ENCODE data around the gene RPRML. TPM values are rescaled to one million over a fixed set of nuclear protein-coding genes. Genes with fewer than 3 reads are reported as not detected.

The RPRML gene
- total and polyA plus RNA-seq, 7 experiments from 2014 or later = not detected

- POLR2A ChIA-PET = no interaction called here
Observed at GRCh38 chr17:46977750-46978488, 1.1 kb downstream of the RPRML start.

GRCh38 chr17:46977348-46977747, 1.7 kb downstream of the RPRML start:
- Histone ChIP-seq H3K9me3 (ENCODE audit: control insufficient read depth in 2 of 3, low read length in 3 of 3) (no peaks in the 10 kb centered on the region), H3K27ac (ENCODE audit: low read depth, low read length) (no peak overlapping the region), H3K4me3 (ENCODE audit: low read length) (no peak overlapping the region), H3K36me3 (ENCODE audit: control insufficient read depth in 2 of 3, insufficient read depth in 3 of 3, low read length in 3 of 3) (no peaks in the 10 kb centered on the region), H3K4me1 (ENCODE audit: control insufficient read depth in 2 of 2, insufficient read depth in 2 of 2, low read length in 2 of 2) (peaks cover 4 to 6% of the 10 kb centered on the region in 2 donors), H3K27me3 (ENCODE audit: control insufficient read depth in 2 of 2, insufficient read depth in 2 of 2, low read length in 2 of 2) (peaks cover 0 to 9% of the 10 kb centered on the region in 2 donors)
- ChIA-PET POLR2A (no interaction called here), CTCF (no interaction called here)
- Mint-ChIP-seq H3K9me3 (no peaks in the 10 kb centered on the region), H3K36me3 (peaks cover 0 to 22% (median 15%) of the 10 kb centered on the region in 5 donors), H3K27me3 (peaks cover 43 to 50% (median 44%) of the 10 kb centered on the region in 5 donors), H3K4me3 (peak overlapping the region in 8 of 10 donors; percentile 63 to 91 (median 82)), H3K27ac (no peak overlapping the region), H3K4me1 (peaks cover 8 to 22% (median 15%) of the 10 kb centered on the region in 7 donors)
- DNase-seq = no peak
- ATAC-seq = no peak
- intact Hi-C loops (cut with micrococcal nuclease) = no loop called here

More at GRCh38 chr17:46977750-46978488, 1.1 kb downstream of the RPRML start:
- H3K27me3 Mint-ChIP-seq = peaks cover 43 to 56% (median 48%) of the 10 kb centered on the region in 5 donors
- DNase-seq (no peak), ATAC-seq (no peak)
- intact Hi-C loops (cut with micrococcal nuclease) = no loop called here
- no peaks in the 10 kb centered on the region for H3K9me3 Mint-ChIP-seq
- H3K9me3 ChIP-seq (ENCODE audit: control insufficient read depth in 2 of 3, low read length in 3 of 3) = no peaks in the 10 kb centered on the region
- peak overlapping the region; percentile 69 to 91 (median 83) for H3K4me3 Mint-ChIP-seq
- H3K27ac Mint-ChIP-seq = peak overlapping the region in 2 of 9 donors; percentile 38 to 51
- no peaks in the 10 kb centered on the region for H3K36me3 ChIP-seq (ENCODE audit: control insufficient read depth in 2 of 3, insufficient read depth in 3 of 3, low read length in 3 of 3)
- H3K4me1 ChIP-seq (ENCODE audit: control insufficient read depth in 2 of 2, insufficient read depth in 2 of 2, low read length in 2 of 2) = peaks cover 4 to 6% of the 10 kb centered on the region in 2 donors
- H3K36me3 Mint-ChIP-seq = peaks cover 0 to 25% (median 15%) of the 10 kb centered on the region in 5 donors
- CTCF ChIA-PET = no interaction called here
- H3K4me1 Mint-ChIP-seq = peaks cover 8 to 22% (median 15%) of the 10 kb centered on the region in 7 donors
- peak overlapping the region; percentile 50 for H3K4me3 ChIP-seq (ENCODE audit: low read length)
- H3K27ac ChIP-seq (ENCODE audit: low read depth, low read length) = no peak overlapping the region
- H3K27me3 ChIP-seq (ENCODE audit: control insufficient read depth in 2 of 2, insufficient read depth in 2 of 2, low read length in 2 of 2) = peaks cover 0 to 9% of the 10 kb centered on the region in 2 donors

GRCh38 chr17:46976626-46977270, 2.3 kb downstream of the RPRML start:
- Histone ChIP-seq H3K27ac (ENCODE audit: low read depth, low read length) (no peak overlapping the region), H3K36me3 (ENCODE audit: control insufficient read depth in 2 of 3, insufficient read depth in 3 of 3, low read length in 3 of 3) (no peaks in the 10 kb centered on the region), H3K4me3 (ENCODE audit: low read length) (no peak overlapping the region), H3K27me3 (ENCODE audit: control insufficient read depth in 2 of 2, insufficient read depth in 2 of 2, low read length in 2 of 2) (peaks cover 0 to 9% of the 10 kb centered on the region in 2 donors), H3K4me1 (ENCODE audit: control insufficient read depth in 2 of 2, insufficient read depth in 2 of 2, low read length in 2 of 2) (peaks cover 4 to 6% of the 10 kb centered on the region in 2 donors), H3K9me3 (ENCODE audit: control insufficient read depth in 2 of 3, low read length in 3 of 3) (no peaks in the 10 kb centered on the region)
- no peaks in the 10 kb centered on the region for H3K9me3 Mint-ChIP-seq
- no peak overlapping the region for H3K4me3 Mint-ChIP-seq
- POLR2A ChIA-PET = no interaction called here
- intact Hi-C loops (cut with micrococcal nuclease) = no loop called here
- H3K27me3 Mint-ChIP-seq = peaks cover 41 to 49% (median 44%) of the 10 kb centered on the region in 5 donors
- peaks cover 0 to 22% (median 15%) of the 10 kb centered on the region in 5 donors for H3K36me3 Mint-ChIP-seq
- DNase-seq (no peak), ATAC-seq (no peak)
- CTCF ChIA-PET = no interaction called here
- H3K4me1 Mint-ChIP-seq = peaks cover 8 to 22% (median 15%) of the 10 kb centered on the region in 7 donors
- H3K27ac Mint-ChIP-seq = no peak overlapping the region

- ChIA-PET POLR2A (no interaction called here), CTCF (no interaction called here)
- intact Hi-C loops (cut with micrococcal nuclease) = no loop called here
- no peak overlapping the region for H3K4me3 ChIP-seq (ENCODE audit: low read length)
- H3K27me3 Mint-ChIP-seq = peaks cover 32 to 39% (median 34%) of the 10 kb centered on the region in 5 donors
- H3K4me3 Mint-ChIP-seq = no peak overlapping the region
- H3K9me3 Mint-ChIP-seq = no peaks in the 10 kb centered on the region
- no peaks in the 10 kb centered on the region for H3K9me3 ChIP-seq (ENCODE audit: control insufficient read depth in 2 of 3, low read length in 3 of 3)
- no peak overlapping the region for H3K27ac Mint-ChIP-seq
- ATAC-seq (no peak), DNase-seq (no peak)
- H3K36me3 ChIP-seq (ENCODE audit: control insufficient read depth in 2 of 3, insufficient read depth in 3 of 3, low read length in 3 of 3) = no peaks in the 10 kb centered on the region
- peaks cover 4 to 6% of the 10 kb centered on the region in 2 donors for H3K4me1 ChIP-seq (ENCODE audit: control insufficient read depth in 2 of 2, insufficient read depth in 2 of 2, low read length in 2 of 2)
- H3K36me3 Mint-ChIP-seq = peaks cover 0 to 22% (median 15%) of the 10 kb centered on the region in 5 donors
- H3K4me1 Mint-ChIP-seq = peaks cover 8 to 18% (median 14%) of the 10 kb centered on the region in 7 donors
- peaks cover 0 to 9% of the 10 kb centered on the region in 2 donors for H3K27me3 ChIP-seq (ENCODE audit: control insufficient read depth in 2 of 2, insufficient read depth in 2 of 2, low read length in 2 of 2)
- H3K27ac ChIP-seq (ENCODE audit: low read depth, low read length) = no peak overlapping the region
Observed at GRCh38 chr17:46975287-46975686, 3.8 kb downstream of the RPRML start.

- peaks cover 23 to 29% (median 24%) of the 10 kb centered on the region in 5 donors for H3K27me3 Mint-ChIP-seq
- intact Hi-C loops (cut with micrococcal nuclease) = no loop called here
- peaks cover 0 to 23% (median 15%) of the 10 kb centered on the region in 5 donors for H3K36me3 Mint-ChIP-seq
- no peaks in the 10 kb centered on the region for H3K9me3 Mint-ChIP-seq
- Histone ChIP-seq H3K4me1 (ENCODE audit: control insufficient read depth in 2 of 2, insufficient read depth in 2 of 2, low read length in 2 of 2) (peaks cover 4 to 6% of the 10 kb centered on the region in 2 donors), H3K36me3 (ENCODE audit: control insufficient read depth in 2 of 3, insufficient read depth in 3 of 3, low read length in 3 of 3) (peaks cover 0 to 3% (median 0%) of the 10 kb centered on the region in 3 experiments), H3K27me3 (ENCODE audit: control insufficient read depth in 2 of 2, insufficient read depth in 2 of 2, low read length in 2 of 2) (peaks cover 0 to 9% of the 10 kb centered on the region in 2 donors), H3K9me3 (ENCODE audit: control insufficient read depth in 2 of 3, low read length in 3 of 3) (no peaks in the 10 kb centered on the region), H3K27ac (ENCODE audit: low read depth, low read length) (no peak overlapping the region), H3K4me3 (ENCODE audit: low read length) (no peak overlapping the region)
- H3K27ac Mint-ChIP-seq = no peak overlapping the region
- ChIA-PET POLR2A (no interaction called here), CTCF (no interaction called here)
- DNase-seq (no peak), ATAC-seq (no peak)
- H3K4me1 Mint-ChIP-seq = peaks cover 4 to 8% (median 7%) of the 10 kb centered on the region in 7 donors
- no peak overlapping the region for H3K4me3 Mint-ChIP-seq
Observed at GRCh38 chr17:46974086-46974485, 5.0 kb downstream of the RPRML start.

- Histone ChIP-seq H3K36me3 (ENCODE audit: control insufficient read depth in 2 of 3, insufficient read depth in 3 of 3, low read length in 3 of 3) (peaks cover 0 to 12% (median 0%) of the 10 kb centered on the region in 3 experiments), H3K27me3 (ENCODE audit: control insufficient read depth in 2 of 2, insufficient read depth in 2 of 2, low read length in 2 of 2) (peaks cover 0 to 2% of the 10 kb centered on the region in 2 donors), H3K27ac (ENCODE audit: low read depth, low read length) (no peak overlapping the region), H3K4me3 (ENCODE audit: low read length) (no peak overlapping the region), H3K4me1 (ENCODE audit: control insufficient read depth in 2 of 2, insufficient read depth in 2 of 2, low read length in 2 of 2) (no peaks in the 10 kb centered on the region), H3K9me3 (ENCODE audit: control insufficient read depth in 2 of 3, low read length in 3 of 3) (no peaks in the 10 kb centered on the region)
- Mint-ChIP-seq H3K4me1 (no peaks in the 10 kb centered on the region), H3K27ac (no peak overlapping the region), H3K27me3 (peaks cover 14 to 21% (median 16%) of the 10 kb centered on the region in 5 donors), H3K9me3 (no peaks in the 10 kb centered on the region), H3K36me3 (peaks cover 1 to 39% (median 27%) of the 10 kb centered on the region in 5 donors), H3K4me3 (no peak overlapping the region)
- ATAC-seq (no peak), DNase-seq (no peak)
- ChIA-PET POLR2A (no interaction called here), CTCF (no interaction called here)
- intact Hi-C loops (cut with micrococcal nuclease) = no loop called here
Observed at GRCh38 chr17:46972346-46972745, 6.7 kb downstream of the RPRML start.
